Measurements from ENCODE around the gene CPT1C. TPM values are rescaled to one million over a fixed set of nuclear protein-coding genes. Genes with fewer than 3 reads are reported as not detected.
"Not testable (repeated sequence)": the region's sequence is repeated elsewhere in the genome, so short reads cannot be mapped to it uniquely, and the experiment has no call there.

CPT1C gene
- total RNA-seq, 1 experiment from 2014 or later: not detected

- Histone ChIP-seq H3K9me3 (peaks cover 2% of the 10 kb centered on the region; the same call in 1 of the 2 replicates), H3K36me3 (no peaks in the 10 kb centered on the region)
- DNase-seq: peak; percentile 31
Observed at GRCh38 chr19:49716154-49716553, 25.2 kb downstream of the CPT1C start.

GRCh38 chr19:49718511-49718910 is 27.6 kb downstream of the CPT1C start:
- no peak for DNase-seq
- Histone ChIP-seq H3K9me3 (peaks cover 2% of the 10 kb centered on the region; the same call in 1 of the 2 replicates), H3K27me3 (no peaks in the 10 kb centered on the region), H3K36me3 (peaks cover 7% of the 10 kb centered on the region), H3K4me3 (peak overlapping the region; percentile 92)

More at GRCh38 chr19:49716154-49716553, 25.2 kb downstream of the CPT1C start:
- Histone ChIP-seq H3K4me3 (no peak overlapping the region), H3K27me3 (no peaks in the 10 kb centered on the region)

GRCh38 chr19:49718991-49719390 is 28.1 kb downstream of the CPT1C start:
- no peaks in the 10 kb centered on the region for H3K27me3 ChIP-seq
- peaks cover 7% of the 10 kb centered on the region for H3K36me3 ChIP-seq
- no peak overlapping the region for H3K4me3 ChIP-seq
- no peak for DNase-seq
- peaks cover 2% of the 10 kb centered on the region; the same call in 1 of the 2 replicates for H3K9me3 ChIP-seq

- not testable (repeated sequence) for H3K27me3 ChIP-seq, H3K9me3 ChIP-seq, H3K36me3 ChIP-seq, H3K4me3 ChIP-seq, DNase-seq
Observed at GRCh38 chr19:49719420-49719819, 28.5 kb downstream of the CPT1C start.

GRCh38 chr19:49727217-49728030 is 36.5 kb downstream of the CPT1C start:
- H3K9me3 ChIP-seq: no peaks in the 10 kb centered on the region
- H3K4me3 ChIP-seq: no peak overlapping the region
- H3K27me3 ChIP-seq: no peaks in the 10 kb centered on the region
- DNase-seq: no peak
- H3K36me3 ChIP-seq: peaks cover 9% of the 10 kb centered on the region

- H3K27me3 ChIP-seq: no peaks in the 10 kb centered on the region
- H3K4me3 ChIP-seq: no peak overlapping the region
- DNase-seq: no peak
- peaks cover 2% of the 10 kb centered on the region; the same call in 1 of the 2 replicates for H3K36me3 ChIP-seq
- H3K9me3 ChIP-seq: no peaks in the 10 kb centered on the region
Observed at GRCh38 chr19:49730166-49730565, 39.2 kb downstream of the CPT1C start.

GRCh38 chr19:49738268-49738667 is 47.4 kb downstream of the CPT1C start:
- DNase-seq: no peak
- H3K4me3 ChIP-seq: no peak overlapping the region
- H3K27me3 ChIP-seq: no peaks in the 10 kb centered on the region
- H3K9me3 ChIP-seq: no peaks in the 10 kb centered on the region
- H3K36me3 ChIP-seq: no peaks in the 10 kb centered on the region

- Histone ChIP-seq H3K36me3 (no peaks in the 10 kb centered on the region), H3K27me3 (no peaks in the 10 kb centered on the region)
- DNase-seq: no peak
Observed at GRCh38 chr19:49739098-49739497, 48.2 kb downstream of the CPT1C start.

GRCh38 chr19:49739933-49740332 is 49.0 kb downstream of the CPT1C start:
- Histone ChIP-seq H3K27me3 (no peaks in the 10 kb centered on the region), H3K9me3 (no peaks in the 10 kb centered on the region), H3K4me3 (no peak overlapping the region), H3K36me3 (no peaks in the 10 kb centered on the region)
- DNase-seq: no peak

More at GRCh38 chr19:49739098-49739497, 48.2 kb downstream of the CPT1C start:
- Histone ChIP-seq H3K4me3 (no peak overlapping the region), H3K9me3 (no peaks in the 10 kb centered on the region)

GRCh38 chr19:49741210-49741844 is 50.4 kb downstream of the CPT1C start:
- no peaks in the 10 kb centered on the region for H3K27me3 ChIP-seq
- peak; percentile 36 for DNase-seq
- no peaks in the 10 kb centered on the region for H3K9me3 ChIP-seq
- H3K4me3 ChIP-seq: no peak overlapping the region
- no peaks in the 10 kb centered on the region for H3K36me3 ChIP-seq

GRCh38 chr19:49744946-49745381 is 54.0 kb downstream of the CPT1C start:
- no peaks in the 10 kb centered on the region for H3K36me3 ChIP-seq
- H3K27me3 ChIP-seq: no peaks in the 10 kb centered on the region
- H3K4me3 ChIP-seq: no peak overlapping the region
- no peaks in the 10 kb centered on the region for H3K9me3 ChIP-seq
- DNase-seq: no peak

GRCh38 chr19:49746206-49746958 is 55.5 kb downstream of the CPT1C start:
- no peak overlapping the region for H3K4me3 ChIP-seq
- H3K36me3 ChIP-seq: no peaks in the 10 kb centered on the region
- H3K9me3 ChIP-seq: no peaks in the 10 kb centered on the region
- DNase-seq: peak; percentile 28
- no peaks in the 10 kb centered on the region for H3K27me3 ChIP-seq

GRCh38 chr19:49749055-49749716 is 58.3 kb downstream of the CPT1C start:
- peak; percentile 16 for DNase-seq
- Histone ChIP-seq H3K9me3 (no peaks in the 10 kb centered on the region), H3K36me3 (no peaks in the 10 kb centered on the region), H3K4me3 (no peak overlapping the region), H3K27me3 (no peaks in the 10 kb centered on the region)

- no peaks in the 10 kb centered on the region for H3K27me3 ChIP-seq
- no peaks in the 10 kb centered on the region for H3K9me3 ChIP-seq
- H3K36me3 ChIP-seq: no peaks in the 10 kb centered on the region
- no peak overlapping the region for H3K4me3 ChIP-seq
- no peak for DNase-seq
Observed at GRCh38 chr19:49749771-49750170, 58.9 kb downstream of the CPT1C start.

- Histone ChIP-seq H3K4me3 (no peak overlapping the region), H3K27me3 (no peaks in the 10 kb centered on the region), H3K36me3 (no peaks in the 10 kb centered on the region), H3K9me3 (peaks cover 5% of the 10 kb centered on the region; the same call in 1 of the 2 replicates)
- no peak for DNase-seq
Observed at GRCh38 chr19:49752701-49753100, 61.8 kb downstream of the CPT1C start.

GRCh38 chr19:49755956-49756355 is 65.0 kb downstream of the CPT1C start:
- H3K4me3 ChIP-seq: no peak overlapping the region
- no peaks in the 10 kb centered on the region for H3K36me3 ChIP-seq
- H3K27me3 ChIP-seq: no peaks in the 10 kb centered on the region
- H3K9me3 ChIP-seq: peaks cover 5% of the 10 kb centered on the region; the same call in 1 of the 2 replicates
- no peak for DNase-seq

Measured in MG63 (cell line).